BLaER1 treated with 17β-estradiol and CSF1 and Interleukin-3, amounts not matched to agents 10 nM and 100 nM (cell line): ENCODE results near the gene BRD3OS.

Experiments
- H3K27ac ChIP-seq, 11 experiments: shearing (Covaris generic); formaldehyde crosslinking; 2 replicates each; pipeline ENCODE4 v1.8.1; 2022
- H3K27me3 ChIP-seq, 11 experiments: shearing (Covaris generic); formaldehyde crosslinking; 2 replicates each; pipeline ENCODE4 v1.8.1; 2022
- H3K36me3 ChIP-seq, 11 experiments: shearing (Covaris generic); formaldehyde crosslinking; 2 replicates each; pipeline ENCODE4 v1.8.1; 2022
- H3K4me1 ChIP-seq, 10 experiments: shearing (Covaris generic); formaldehyde crosslinking; 2 replicates each; pipeline ENCODE4 v1.8.1; 2022
- H3K4me2 ChIP-seq, 11 experiments: shearing (Covaris generic); formaldehyde crosslinking; 2 replicates each; pipeline ENCODE4 v1.8.1; 2022
- H3K4me3 ChIP-seq, 10 experiments: shearing (Covaris generic); formaldehyde crosslinking; 2 replicates each; pipeline ENCODE4 v1.8.1; 2022
- H3K9ac ChIP-seq, 11 experiments: shearing (Covaris generic); formaldehyde crosslinking; 2 replicates each; pipeline ENCODE4 v1.8.1; 2022
- H3K9me3 ChIP-seq, 11 experiments: shearing (Covaris generic); formaldehyde crosslinking; replicated peaks in 1 of 11; 2 replicates each; pipeline ENCODE4 v1.8.1; 2022
- H4K20me1 ChIP-seq, 11 experiments: shearing (Covaris generic); formaldehyde crosslinking; 2 replicates each; pipeline ENCODE4 v1.8.1; 2022
- Cebpa-rat ChIP-seq, 11 experiments: shearing (Covaris generic); IDR thresholded peaks; 2 replicates each; pipeline ENCODE4 v1.8.1; 2022

The BRD3OS gene

DNA sequence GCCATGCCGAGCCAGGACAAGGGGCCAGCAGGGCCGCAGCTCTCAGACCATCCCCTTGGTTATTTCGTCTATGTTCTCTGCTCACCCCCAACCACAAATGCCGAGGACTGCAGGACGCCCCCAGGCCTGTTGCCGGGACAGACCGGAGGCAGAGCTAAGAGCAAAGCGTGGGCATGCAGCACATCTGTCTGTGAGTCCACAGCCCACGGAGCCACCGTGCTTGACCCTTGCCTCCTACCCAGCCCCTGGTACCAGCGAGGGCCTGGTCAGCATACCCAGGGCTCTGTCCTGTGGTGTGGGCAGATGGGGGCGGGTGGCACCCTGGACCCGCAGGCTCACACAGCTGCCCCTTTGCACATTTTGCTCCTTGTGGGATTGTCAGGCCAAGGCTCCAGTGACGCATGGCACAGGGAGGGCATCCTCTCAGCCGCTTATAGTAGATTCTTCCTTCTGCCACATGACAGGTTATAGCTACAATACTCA, 37.8 kb downstream of the BRD3OS start:
- Histone ChIP-seq H3K9me3 (no peaks in the 10 kb centered on the region), H3K27me3 (peaks cover 0 to 3% (median 0%) of the 10 kb centered on the region in 11 experiments; a peak in 1 of 22 replicates), H3K4me3 (no peak overlapping the region; a peak in 1 of 20 replicates), H3K9ac (peak overlapping the region in 7 of 11 experiments; percentile 32 to 70 (median 45); a peak in 16 of 22 replicates), H3K36me3 (peaks cover 0 to 27% (median 4%) of the 10 kb centered on the region in 11 experiments; a peak in 6 of 22 replicates), H3K4me2 (peak overlapping the region; percentile 85 to 100 (median 97)), H4K20me1 (peaks cover 82 to 94% (median 86%) of the 10 kb centered on the region in 11 experiments), H3K27ac (peak overlapping the region in 5 of 11 experiments; percentile 1 to 47 (median 15); a peak in 4 of 22 replicates), H3K4me1 (peaks cover 75 to 85% (median 82%) of the 10 kb centered on the region in 10 experiments)
- TF ChIP-seq Cebpa-rat (IDR thresholded peaks at IDR 0.05) = no peak

GRCh38 chr9:134063571-134064450, 38.5 kb downstream of the BRD3OS start:
- no peak overlapping the region for H3K27ac ChIP-seq
- peak overlapping the region; percentile 85 to 100 (median 98) for H3K4me2 ChIP-seq
- H3K9ac ChIP-seq = peak overlapping the region in 5 of 11 experiments; percentile 17 to 70 (median 58); a peak in 5 of 22 replicates
- H3K4me1 ChIP-seq = peaks cover 68 to 81% (median 76%) of the 10 kb centered on the region in 10 experiments
- H3K9me3 ChIP-seq = no peaks in the 10 kb centered on the region
- peaks cover 75 to 87% (median 80%) of the 10 kb centered on the region in 11 experiments for H4K20me1 ChIP-seq
- TF ChIP-seq Cebpa-rat (IDR thresholded peaks at IDR 0.05) = no peak
- H3K36me3 ChIP-seq = peaks cover 0 to 23% (median 4%) of the 10 kb centered on the region in 11 experiments; a peak in 6 of 22 replicates
- peaks cover 0 to 3% (median 0%) of the 10 kb centered on the region in 11 experiments; a peak in 1 of 22 replicates for H3K27me3 ChIP-seq
- no peak overlapping the region for H3K4me3 ChIP-seq

- H3K27ac ChIP-seq = no peak overlapping the region
Measured at GRCh38 chr9:134064711-134065110, 39.4 kb downstream of the BRD3OS start.

GRCh38 chr9:134065612-134066419, 40.5 kb downstream of the BRD3OS start:
- Histone ChIP-seq H3K27ac (peak overlapping the region in 9 of 11 experiments; percentile 91 to 99 (median 96); a peak in 19 of 22 replicates), H3K4me1 (peaks cover 48 to 73% (median 65%) of the 10 kb centered on the region in 10 experiments), H3K27me3 (peaks cover 0 to 13% (median 6%) of the 10 kb centered on the region in 11 experiments; a peak in 12 of 22 replicates), H3K4me2 (peak overlapping the region; percentile 92 to 100 (median 98)), H3K36me3 (peaks cover 0 to 23% (median 4%) of the 10 kb centered on the region in 11 experiments; a peak in 6 of 22 replicates), H3K9ac (peak overlapping the region; percentile 92 to 99 (median 95); a peak in 21 of 22 replicates), H3K4me3 (peak overlapping the region; percentile 74 to 99 (median 96)), H4K20me1 (peaks cover 55 to 67% (median 60%) of the 10 kb centered on the region in 11 experiments), H3K9me3 (no peaks in the 10 kb centered on the region)
- no peak for TF ChIP-seq Cebpa-rat (IDR thresholded peaks at IDR 0.05)

More at GRCh38 chr9:134064711-134065110, 39.4 kb downstream of the BRD3OS start:
- Histone ChIP-seq H3K4me3 (no peak overlapping the region), H3K4me1 (peaks cover 59 to 80% (median 76%) of the 10 kb centered on the region in 10 experiments), H4K20me1 (peaks cover 66 to 78% (median 71%) of the 10 kb centered on the region in 11 experiments), H3K9me3 (no peaks in the 10 kb centered on the region), H3K36me3 (peaks cover 0 to 23% (median 4%) of the 10 kb centered on the region in 11 experiments; a peak in 6 of 22 replicates), H3K27me3 (peaks cover 0 to 3% (median under 1%) of the 10 kb centered on the region in 11 experiments; a peak in 8 of 22 replicates), H3K4me2 (peak overlapping the region; percentile 92 to 100 (median 98); a peak in 19 of 22 replicates), H3K9ac (peak overlapping the region in 1 of 11 experiments; percentile 99; a peak in 1 of 22 replicates)
- no peak for TF ChIP-seq Cebpa-rat (IDR thresholded peaks at IDR 0.05)

GRCh38 chr9:134066526-134066912, 41.2 kb downstream of the BRD3OS start:
- no peak for TF ChIP-seq Cebpa-rat (IDR thresholded peaks at IDR 0.05)
- Histone ChIP-seq H3K36me3 (peaks cover 0 to 23% (median 4%) of the 10 kb centered on the region in 11 experiments; a peak in 6 of 22 replicates), H4K20me1 (peaks cover 48 to 60% (median 53%) of the 10 kb centered on the region in 11 experiments), H3K4me2 (peak overlapping the region; percentile 92 to 100 (median 98)), H3K27me3 (peaks cover 0 to 14% (median 6%) of the 10 kb centered on the region in 11 experiments; a peak in 12 of 22 replicates), H3K4me3 (peak overlapping the region; percentile 74 to 99 (median 96)), H3K4me1 (peaks cover 41 to 67% (median 58%) of the 10 kb centered on the region in 10 experiments), H3K27ac (peak overlapping the region; percentile 85 to 99 (median 96); a peak in 21 of 22 replicates), H3K9ac (peak overlapping the region; percentile 92 to 99 (median 95)), H3K9me3 (no peaks in the 10 kb centered on the region; a peak in 1 of 22 replicates)

GRCh38 chr9:134066913-134067851, 41.9 kb downstream of the BRD3OS start:
- H3K9ac ChIP-seq = peak overlapping the region; percentile 92 to 99 (median 95)
- peak overlapping the region; percentile 74 to 99 (median 96) for H3K4me3 ChIP-seq
- H3K27me3 ChIP-seq = peaks cover 0 to 14% (median 4%) of the 10 kb centered on the region in 11 experiments; a peak in 12 of 22 replicates
- peaks cover 35 to 61% (median 51%) of the 10 kb centered on the region in 10 experiments for H3K4me1 ChIP-seq
- peaks cover 0 to 23% (median 4%) of the 10 kb centered on the region in 11 experiments; a peak in 6 of 22 replicates for H3K36me3 ChIP-seq
- H3K4me2 ChIP-seq = peak overlapping the region; percentile 92 to 100 (median 98)
- H3K9me3 ChIP-seq = no peaks in the 10 kb centered on the region; a peak in 1 of 22 replicates
- H4K20me1 ChIP-seq = peaks cover 42 to 53% (median 46%) of the 10 kb centered on the region in 11 experiments
- TF ChIP-seq Cebpa-rat (IDR thresholded peaks at IDR 0.05) = no peak
- H3K27ac ChIP-seq = peak overlapping the region; percentile 85 to 99 (median 96)
